Lung microvascular endothelial cell (primary cell): ENCODE measurements around the gene RIIAD1. TPM values are rescaled to one million over a fixed set of nuclear protein-coding genes. Genes with fewer than 3 reads are reported as not detected.
"Not testable (repeated sequence)": the region's sequence is repeated elsewhere in the genome, so short reads cannot be mapped to it uniquely, and the experiment has no call there.

Source experiments
- DNase-seq, 2 donors: peaks; one replicate each; pipeline versions ENCODE4 v3.0.0 to v3.0.0-alpha.2; 2010; ENCODE audit warnings: low read depth in 2 of 2
- total RNA-seq: library from RNA; depleted of rRNA; stranded (reverse); fragments of >200 nt; gene quantifications from 2 replicates; pipeline ENCODE4 v1.2.1, GENCODE V29; 2014

Gene RIIAD1
- not detected in 2 replicates for total RNA-seq

- peak; percentile 20 to 25 for DNase-seq
Measured at GRCh38 chr1:151720974-151721787, at the start of gene RIIAD1. Gene RIIAD1 (plus strand): TSS chr1:151721522. CDS start chr1:151721537, 15 bp downstream.

GRCh38 chr1:151673407-151673806 is 47.9 kb upstream of the RIIAD1 start:
- no peak for DNase-seq

- DNase-seq: peak in 1 of 2 donors; percentile 43
Measured at GRCh38 chr1:151680391-151680790, 40.9 kb upstream of the RIIAD1 start.

GRCh38 chr1:151680826-151681225 is 40.5 kb upstream of the RIIAD1 start:
- DNase-seq: peak in 1 of 2 donors; percentile 91

GRCh38 chr1:151681923-151682322 is 39.4 kb upstream of the RIIAD1 start:
- DNase-seq: no peak

- DNase-seq: not testable (repeated sequence)
Measured at GRCh38 chr1:151682901-151683300, 38.4 kb upstream of the RIIAD1 start.

GRCh38 chr1:151684128-151684527 is 37.2 kb upstream of the RIIAD1 start:
- no peak for DNase-seq

- no peak for DNase-seq
Measured at GRCh38 chr1:151686561-151686960, 34.8 kb upstream of the RIIAD1 start.

- no peak for DNase-seq
Measured at GRCh38 chr1:151689494-151689893, 31.8 kb upstream of the RIIAD1 start.

- DNase-seq: peak in 1 of 2 donors; percentile 14
Measured at GRCh38 chr1:151692226-151692625, 29.1 kb upstream of the RIIAD1 start.

GRCh38 chr1:151693057-151693651 is 28.2 kb upstream of the RIIAD1 start:
- peak; percentile 58 to 70 for DNase-seq

- DNase-seq: no peak
Measured at GRCh38 chr1:151701515-151701914, 19.8 kb upstream of the RIIAD1 start.

- DNase-seq: no peak
Measured at GRCh38 chr1:151702936-151703335, 18.4 kb upstream of the RIIAD1 start.

- DNase-seq: no peak
Measured at GRCh38 chr1:151703813-151704212, 17.5 kb upstream of the RIIAD1 start.

GRCh38 chr1:151704246-151704645 is 17.1 kb upstream of the RIIAD1 start:
- DNase-seq: no peak

GRCh38 chr1:151705146-151705545 is 16.2 kb upstream of the RIIAD1 start:
- DNase-seq: no peak

- no peak for DNase-seq
Measured at GRCh38 chr1:151705753-151706463, 15.4 kb upstream of the RIIAD1 start.

GRCh38 chr1:151706464-151707415 is 14.6 kb upstream of the RIIAD1 start:
- DNase-seq: no peak

- no peak for DNase-seq
Measured at GRCh38 chr1:151707541-151708065, 13.7 kb upstream of the RIIAD1 start.

- no peak for DNase-seq
Measured at GRCh38 chr1:151708891-151709290, 12.4 kb upstream of the RIIAD1 start.
